Measurements from ENCODE around the gene HOXB3.

HOXB3 gene

DNA sequence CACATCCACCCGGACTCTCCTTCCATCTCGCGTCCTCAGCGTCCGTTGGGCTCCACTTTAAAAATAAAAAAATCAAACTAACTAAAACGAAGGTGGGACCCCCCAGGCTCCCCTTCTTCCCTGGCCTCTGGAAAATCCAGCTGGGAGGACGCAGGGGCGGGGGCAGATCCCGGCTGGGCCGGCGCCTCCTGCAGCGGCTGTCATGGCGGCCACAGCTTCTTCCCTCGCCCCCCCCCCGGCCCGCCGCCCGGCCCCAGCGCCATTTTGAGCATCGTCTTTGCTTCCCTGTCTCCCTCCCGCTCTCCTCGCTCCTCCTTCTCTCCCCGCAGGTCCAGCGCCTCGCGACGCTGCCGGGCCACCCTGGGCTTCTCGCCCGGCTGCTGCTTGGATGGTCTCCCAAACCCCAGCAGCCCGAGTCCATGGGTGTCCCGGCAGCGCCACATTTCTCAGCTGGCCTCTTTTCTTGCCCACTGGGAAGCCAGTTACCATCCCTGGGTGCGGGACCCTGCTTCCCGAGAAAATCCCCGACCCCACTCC is 48.4 kb downstream of the HOXB3 start:
- TF ChIP-seq OSR1 (CRISPR knock-in tag; IDR thresholded peaks at IDR 0.05) (no peak), TOX (CRISPR knock-in tag; IDR thresholded peaks at IDR 0.05; ENCODE audit: borderline replicate concordance) (no peak), ESRRG (CRISPR knock-in tag; IDR thresholded peaks at IDR 0.05) (no peak), RARB (CRISPR knock-in tag; IDR thresholded peaks at IDR 0.05) (no peak), ZFP30 (CRISPR knock-in tag; IDR thresholded peaks at IDR 0.05) (no peak), ZNF8 (CRISPR knock-in tag; IDR thresholded peaks at IDR 0.05) (no peak), SNAI2 (CRISPR knock-in tag; IDR thresholded peaks at IDR 0.05) (no peak), TCF4 (CRISPR knock-in tag; IDR thresholded peaks at IDR 0.05; ENCODE audit: borderline replicate concordance) (no peak), ZNF70 (CRISPR knock-in tag; IDR thresholded peaks at IDR 0.05) (no peak), ARNTL (CRISPR knock-in tag; IDR thresholded peaks at IDR 0.05; ENCODE audit: borderline replicate concordance, low read depth) (no peak), ISL1 (CRISPR knock-in tag; IDR thresholded peaks at IDR 0.05) (no peak), ZFP3 (CRISPR knock-in tag; IDR thresholded peaks at IDR 0.05) (no peak), ZNF565 (CRISPR knock-in tag; conservative IDR thresholded peaks at IDR 0.05; ENCODE audit: low read depth) (no peak), ZC3H10 (CRISPR knock-in tag; IDR thresholded peaks at IDR 0.05) (no peak), CSDC2 (CRISPR knock-in tag; IDR thresholded peaks at IDR 0.05) (no peak), PPARA (CRISPR knock-in tag; IDR thresholded peaks at IDR 0.05; ENCODE audit: borderline replicate concordance) (no peak)
- TF ChIP-seq, protein P1, sequence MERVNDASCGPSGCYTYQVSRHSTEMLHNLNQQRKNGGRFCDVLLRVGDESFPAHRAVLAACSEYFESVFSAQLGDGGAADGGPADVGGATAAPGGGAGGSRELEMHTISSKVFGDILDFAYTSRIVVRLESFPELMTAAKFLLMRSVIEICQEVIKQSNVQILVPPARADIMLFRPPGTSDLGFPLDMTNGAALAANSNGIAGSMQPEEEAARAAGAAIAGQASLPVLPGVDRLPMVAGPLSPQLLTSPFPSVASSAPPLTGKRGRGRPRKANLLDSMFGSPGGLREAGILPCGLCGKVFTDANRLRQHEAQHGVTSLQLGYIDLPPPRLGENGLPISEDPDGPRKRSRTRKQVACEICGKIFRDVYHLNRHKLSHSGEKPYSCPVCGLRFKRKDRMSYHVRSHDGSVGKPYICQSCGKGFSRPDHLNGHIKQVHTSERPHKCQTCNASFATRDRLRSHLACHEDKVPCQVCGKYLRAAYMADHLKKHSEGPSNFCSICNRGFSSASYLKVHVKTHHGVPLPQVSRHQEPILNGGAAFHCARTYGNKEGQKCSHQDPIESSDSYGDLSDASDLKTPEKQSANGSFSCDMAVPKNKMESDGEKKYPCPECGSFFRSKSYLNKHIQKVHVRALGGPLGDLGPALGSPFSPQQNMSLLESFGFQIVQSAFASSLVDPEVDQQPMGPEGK (CRISPR knock-in tag; IDR thresholded peaks at IDR 0.05; ENCODE audit: borderline replicate concordance), result no peak
- TF ChIP-seq, protein P2, sequence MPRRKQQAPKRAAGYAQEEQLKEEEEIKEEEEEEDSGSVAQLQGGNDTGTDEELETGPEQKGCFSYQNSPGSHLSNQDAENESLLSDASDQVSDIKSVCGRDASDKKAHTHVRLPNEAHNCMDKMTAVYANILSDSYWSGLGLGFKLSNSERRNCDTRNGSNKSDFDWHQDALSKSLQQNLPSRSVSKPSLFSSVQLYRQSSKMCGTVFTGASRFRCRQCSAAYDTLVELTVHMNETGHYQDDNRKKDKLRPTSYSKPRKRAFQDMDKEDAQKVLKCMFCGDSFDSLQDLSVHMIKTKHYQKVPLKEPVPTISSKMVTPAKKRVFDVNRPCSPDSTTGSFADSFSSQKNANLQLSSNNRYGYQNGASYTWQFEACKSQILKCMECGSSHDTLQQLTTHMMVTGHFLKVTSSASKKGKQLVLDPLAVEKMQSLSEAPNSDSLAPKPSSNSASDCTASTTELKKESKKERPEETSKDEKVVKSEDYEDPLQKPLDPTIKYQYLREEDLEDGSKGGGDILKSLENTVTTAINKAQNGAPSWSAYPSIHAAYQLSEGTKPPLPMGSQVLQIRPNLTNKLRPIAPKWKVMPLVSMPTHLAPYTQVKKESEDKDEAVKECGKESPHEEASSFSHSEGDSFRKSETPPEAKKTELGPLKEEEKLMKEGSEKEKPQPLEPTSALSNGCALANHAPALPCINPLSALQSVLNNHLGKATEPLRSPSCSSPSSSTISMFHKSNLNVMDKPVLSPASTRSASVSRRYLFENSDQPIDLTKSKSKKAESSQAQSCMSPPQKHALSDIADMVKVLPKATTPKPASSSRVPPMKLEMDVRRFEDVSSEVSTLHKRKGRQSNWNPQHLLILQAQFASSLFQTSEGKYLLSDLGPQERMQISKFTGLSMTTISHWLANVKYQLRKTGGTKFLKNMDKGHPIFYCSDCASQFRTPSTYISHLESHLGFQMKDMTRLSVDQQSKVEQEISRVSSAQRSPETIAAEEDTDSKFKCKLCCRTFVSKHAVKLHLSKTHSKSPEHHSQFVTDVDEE (CRISPR knock-in tag; IDR thresholded peaks at IDR 0.05), result no peak
- TF ChIP-seq, protein P3, sequence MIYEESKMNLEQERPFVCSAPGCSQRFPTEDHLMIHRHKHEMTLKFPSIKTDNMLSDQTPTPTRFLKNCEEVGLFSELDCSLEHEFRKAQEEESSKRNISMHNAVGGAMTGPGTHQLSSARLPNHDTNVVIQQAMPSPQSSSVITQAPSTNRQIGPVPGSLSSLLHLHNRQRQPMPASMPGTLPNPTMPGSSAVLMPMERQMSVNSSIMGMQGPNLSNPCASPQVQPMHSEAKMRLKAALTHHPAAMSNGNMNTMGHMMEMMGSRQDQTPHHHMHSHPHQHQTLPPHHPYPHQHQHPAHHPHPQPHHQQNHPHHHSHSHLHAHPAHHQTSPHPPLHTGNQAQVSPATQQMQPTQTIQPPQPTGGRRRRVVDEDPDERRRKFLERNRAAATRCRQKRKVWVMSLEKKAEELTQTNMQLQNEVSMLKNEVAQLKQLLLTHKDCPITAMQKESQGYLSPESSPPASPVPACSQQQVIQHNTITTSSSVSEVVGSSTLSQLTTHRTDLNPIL (CRISPR knock-in tag; IDR thresholded peaks at IDR 0.05; ENCODE audit: low read depth), result no peak
- no peak for ATAC-seq

DNA sequence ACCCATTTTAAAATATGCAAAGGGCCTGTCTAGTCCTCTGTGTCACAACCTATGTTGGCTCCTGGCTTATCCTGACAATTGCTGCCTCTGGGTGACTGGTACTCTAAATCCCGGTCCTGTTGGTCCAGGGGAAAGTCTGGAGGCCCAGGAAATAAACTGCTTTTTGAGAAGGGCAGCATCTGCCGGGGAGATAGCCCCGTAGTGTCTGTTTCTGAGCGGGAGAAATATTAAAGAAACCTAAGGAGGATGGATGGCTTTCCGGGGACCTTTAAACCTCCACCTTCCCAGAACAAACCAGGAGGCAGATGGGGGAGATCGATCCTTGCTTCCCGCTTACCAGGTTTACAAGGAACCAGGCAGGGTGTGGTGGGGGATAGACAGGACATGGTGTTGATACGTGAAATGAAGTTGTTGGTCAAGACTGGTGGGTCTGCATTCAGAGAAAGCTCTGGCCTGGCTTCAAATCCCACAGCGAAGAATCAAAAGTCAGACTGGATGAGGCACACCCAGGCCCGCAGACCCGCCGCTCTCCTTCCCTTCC is 48.9 kb downstream of the HOXB3 start:
- TF ChIP-seq, protein P2 (CRISPR knock-in tag; IDR thresholded peaks at IDR 0.05), result no peak
- no peak for TF ChIP-seq ARNTL (CRISPR knock-in tag; IDR thresholded peaks at IDR 0.05; ENCODE audit: borderline replicate concordance, low read depth)
- no peak for ATAC-seq

DNA sequence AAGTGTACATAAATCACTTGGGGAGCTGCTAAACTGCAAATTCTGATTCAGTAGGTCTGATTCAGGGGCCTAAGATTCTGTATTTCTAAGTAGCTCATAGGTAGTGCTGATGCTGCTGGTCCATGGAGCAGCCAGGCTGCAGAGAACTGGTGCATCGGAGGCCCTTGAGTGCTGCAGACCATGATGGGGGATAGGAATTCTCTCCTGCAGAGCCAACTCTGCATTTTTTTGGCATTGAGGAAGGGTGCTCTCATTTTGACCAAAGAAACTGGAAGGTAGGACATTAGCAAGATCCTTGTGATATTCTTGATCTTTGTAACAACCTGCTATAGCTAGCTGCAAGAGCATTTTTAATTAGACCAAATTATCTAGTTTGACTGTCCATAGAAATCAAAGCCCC is 49.8 kb downstream of the HOXB3 start:
- ATAC-seq, result no peak
- TF ChIP-seq ISL1 (CRISPR knock-in tag; IDR thresholded peaks at IDR 0.05), result no peak
- TF ChIP-seq, protein P4, sequence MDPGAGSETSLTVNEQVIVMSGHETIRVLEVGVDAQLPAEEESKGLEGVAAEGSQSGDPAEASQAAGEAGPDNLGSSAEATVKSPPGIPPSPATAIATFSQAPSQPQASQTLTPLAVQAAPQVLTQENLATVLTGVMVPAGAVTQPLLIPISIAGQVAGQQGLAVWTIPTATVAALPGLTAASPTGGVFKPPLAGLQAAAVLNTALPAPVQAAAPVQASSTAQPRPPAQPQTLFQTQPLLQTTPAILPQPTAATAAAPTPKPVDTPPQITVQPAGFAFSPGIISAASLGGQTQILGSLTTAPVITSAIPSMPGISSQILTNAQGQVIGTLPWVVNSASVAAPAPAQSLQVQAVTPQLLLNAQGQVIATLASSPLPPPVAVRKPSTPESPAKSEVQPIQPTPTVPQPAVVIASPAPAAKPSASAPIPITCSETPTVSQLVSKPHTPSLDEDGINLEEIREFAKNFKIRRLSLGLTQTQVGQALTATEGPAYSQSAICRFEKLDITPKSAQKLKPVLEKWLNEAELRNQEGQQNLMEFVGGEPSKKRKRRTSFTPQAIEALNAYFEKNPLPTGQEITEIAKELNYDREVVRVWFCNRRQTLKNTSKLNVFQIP (CRISPR knock-in tag; IDR thresholded peaks at IDR 0.05; ENCODE audit: borderline replicate concordance, low read depth), result no peak
- TF ChIP-seq TCF4 (CRISPR knock-in tag; IDR thresholded peaks at IDR 0.05; ENCODE audit: borderline replicate concordance), result no peak
- TF ChIP-seq, protein P3 (CRISPR knock-in tag; IDR thresholded peaks at IDR 0.05; ENCODE audit: low read depth), result no peak
- no peak for TF ChIP-seq RARB (CRISPR knock-in tag; IDR thresholded peaks at IDR 0.05)

All from SK-N-SH treated with all-trans-retinoic acid at 6 μM for 48 hours (cell line).